Transverse colon (tissue), 3 donors: ENCODE results near the gene TAF4.

Experiments used
- CTCF ChIP-seq, 5 experiments: fragments of 200-600 bp in 3 of 5; fragments of 450-650 bp in 2 of 5; sonication (generic) in 3 of 5; IDR thresholded peaks; 1 replicate in 2 of 5; 2 replicates in 3 of 5; pipeline ENCODE4 v1.5.1; 2016 to 2017; ENCODE audit warnings: antibody characterized with exemption in 5 of 5, inconsistent platforms in 3 of 5, mild to moderate bottlenecking in 2 of 5, moderate library complexity in 1 of 5
- POLR2A ChIP-seq: fragments of 450-650 bp; IDR thresholded peaks from one replicate; pipeline ENCODE4 v1.6.1; 2016; ENCODE audit warnings: antibody characterized with exemption, mild to moderate bottlenecking, moderate library complexity

DNA sequence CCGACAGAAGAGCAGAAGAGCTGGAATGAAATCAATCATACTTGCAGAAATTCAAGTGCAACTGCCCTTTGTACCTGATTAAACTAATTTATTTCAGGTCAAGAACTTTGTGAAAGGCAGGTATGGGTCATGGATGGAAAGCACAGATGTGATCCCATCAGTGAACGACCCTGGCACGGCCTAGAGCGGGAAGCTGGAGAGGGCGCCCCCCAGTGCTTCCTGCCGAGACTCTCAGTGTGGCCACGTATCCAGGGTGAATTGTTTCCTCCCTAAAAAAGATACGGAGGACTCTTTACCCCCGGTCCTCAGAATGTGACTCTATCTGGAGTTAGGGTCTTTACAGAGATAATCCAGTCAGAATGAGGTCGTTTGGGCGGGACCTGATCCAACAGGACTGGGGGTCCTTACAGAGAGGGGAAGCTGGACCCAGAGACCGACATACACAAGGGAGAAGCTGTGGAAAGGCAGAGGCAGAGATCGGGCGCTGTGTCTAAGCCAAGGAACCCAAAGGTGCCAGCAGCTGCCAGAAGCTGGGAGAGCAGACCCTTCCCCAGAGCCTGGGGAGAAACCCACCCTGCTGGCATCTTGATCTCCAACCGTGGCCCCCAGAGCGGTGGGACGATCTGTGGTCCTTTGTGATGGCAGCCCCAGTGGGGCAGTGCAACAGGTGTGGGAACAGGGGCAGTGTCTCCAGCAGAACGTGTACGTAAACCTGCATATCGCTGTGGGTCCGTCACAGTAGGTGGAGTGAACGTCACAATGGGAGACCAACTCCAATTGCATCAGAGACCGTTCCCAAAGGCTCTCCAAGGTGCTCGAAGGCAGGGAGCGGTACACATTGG lies 91.9 kb downstream of the TAF4 start:
- TF ChIP-seq CTCF (IDR thresholded peaks at IDR 0.05) = no peak
- TF ChIP-seq POLR2A = no peak
